PFSK-1 (cell line): ENCODE data around the gene FAM118A.

ENCODE experiments used
- POLR2AphosphoS5 ChIP-seq: IDR thresholded peaks from 2 replicates; pipeline ENCODE4 v1.6.1; 2012; ENCODE audit warnings: low read depth, mild to moderate bottlenecking, control low read depth, low read length, moderate library complexity
- REST ChIP-seq, 2 experiments: IDR thresholded peaks; 2 replicates each; pipeline versions ENCODE4 v1.6.1 to v1.8.0; 2011 to 2012; ENCODE audit warnings: low read depth in 2 of 2, low read length in 2 of 2, control low read depth in 1 of 2, inconsistent platforms in 1 of 2, mild to moderate bottlenecking in 1 of 2, moderate library complexity in 1 of 2; ENCODE audit not compliant: insufficient read depth in 1 of 2
- SIN3A ChIP-seq: IDR thresholded peaks from 2 replicates; pipeline ENCODE4 v1.6.1; 2012; ENCODE audit warnings: mild to moderate bottlenecking, low read length, moderate library complexity, borderline replicate concordance; ENCODE audit not compliant: insufficient read depth
- TAF1 ChIP-seq: IDR thresholded peaks from 2 replicates; pipeline ENCODE4 v1.6.1; 2012; ENCODE audit warnings: low read length, control low read depth, borderline replicate concordance; ENCODE audit not compliant: insufficient read depth

GRCh38 chr22:45261407-45262088, 48.2 kb upstream of the FAM118A start:
- TF ChIP-seq SIN3A, result no peak
- no peak for TF ChIP-seq POLR2AphosphoS5
- no peak for TF ChIP-seq REST (IDR thresholded peaks at IDR 0.05; ENCODE audit: insufficient read depth in 1 of 2, low read depth in 2 of 2, low read length in 2 of 2)
- TF ChIP-seq TAF1, result no peak
